CD14-positive monocyte (primary cell): ENCODE data around the gene MRPL51. TPM values are rescaled to one million over a fixed set of nuclear protein-coding genes. Genes with fewer than 3 reads are reported as not detected.
"Not testable (repeated sequence)": the region's sequence is repeated elsewhere in the genome, so short reads cannot be mapped to it uniquely, and the experiment has no call there.

Source experiments
- DNase-seq, 3 donors: peaks; one replicate each; pipeline ENCODE4 v3.0.0-alpha.2; 2011 to 2022
- H2AFZ ChIP-seq: 2 replicates; pipeline ENCODE4 v1.6.0; 2012; ENCODE audit warnings: mild to moderate bottlenecking, low read depth, low read length, inconsistent platforms; ENCODE audit not compliant: insufficient read depth, poor library complexity, severe bottlenecking
- H3K27ac ChIP-seq, 2 donors: 1 replicate in 1 of 2; 2 replicates in 1 of 2; pipeline ENCODE4 v1.5.1; 2012 to 2013; ENCODE audit warnings: low read length in 2 of 2, control low read depth in 1 of 2, inconsistent platforms in 1 of 2, low read depth in 1 of 2, mild to moderate bottlenecking in 1 of 2
- H3K27me3 ChIP-seq, 2 donors: one replicate each; pipeline versions ENCODE4 v1.6.0 to v1.6.1; 2011 to 2013; ENCODE audit warnings: low read length in 2 of 2; ENCODE audit not compliant: control insufficient read depth in 2 of 2, insufficient read depth in 2 of 2
- H3K36me3 ChIP-seq, 2 donors: replicated peaks in 1 of 2; 1 replicate in 1 of 2; 2 replicates in 1 of 2; pipeline versions ENCODE4 v1.5.1 to v1.6.1; 2012 to 2013; ENCODE audit warnings: low read length in 2 of 2, control low read depth in 1 of 2, inconsistent platforms in 1 of 2, mild to moderate bottlenecking in 1 of 2; ENCODE audit not compliant: insufficient read depth in 2 of 2, control insufficient read depth in 1 of 2
- H3K4me1 ChIP-seq, 2 donors: 1 replicate in 1 of 2; 2 replicates in 1 of 2; pipeline versions ENCODE4 v1.5.1 to v1.6.1; 2012 to 2013; ENCODE audit warnings: low read length in 2 of 2, control low read depth in 1 of 2, inconsistent platforms in 1 of 2, mild to moderate bottlenecking in 1 of 2, moderate library complexity in 1 of 2; ENCODE audit not compliant: insufficient read depth in 2 of 2, control insufficient read depth in 1 of 2
- H3K4me2 ChIP-seq: replicated peaks from 2 replicates; pipeline ENCODE3; 2012; ENCODE audit warnings: low read length, moderate library complexity, mild to moderate bottlenecking; ENCODE audit not compliant: poor library complexity, severe bottlenecking; ENCODE audit errors: extremely low read depth
- H3K4me3 ChIP-seq, 3 experiments: fragments of 200-600 bp in 1 of 3; sonication (generic) in 1 of 3; replicated peaks in 1 of 3; 1 replicate in 2 of 3; 2 replicates in 1 of 3; pipeline ENCODE4 v1.5.1; 2011 to 2013; ENCODE audit warnings: low read length in 3 of 3, mild to moderate bottlenecking in 3 of 3, control low read depth in 2 of 3, low read depth in 2 of 3, inconsistent platforms in 1 of 3, moderate library complexity in 1 of 3
- H3K79me2 ChIP-seq: 2 replicates; pipeline ENCODE4 v1.6.0; 2012; ENCODE audit warnings: mild to moderate bottlenecking, control low read depth, inconsistent platforms, low read length, moderate library complexity; ENCODE audit not compliant: insufficient read depth
- H3K9ac ChIP-seq: 2 replicates; pipeline ENCODE4 v1.6.0; 2017; ENCODE audit warnings: low read length, mild to moderate bottlenecking; ENCODE audit not compliant: insufficient read depth, poor library complexity, severe bottlenecking
- H3K9me3 ChIP-seq, 2 donors: replicated peaks in 1 of 2; 1 replicate in 1 of 2; 2 replicates in 1 of 2; pipeline versions ENCODE4 v1.5.1 to v1.6.1; 2012 to 2013; ENCODE audit warnings: low read length in 2 of 2, control low read depth in 1 of 2; ENCODE audit not compliant: control insufficient read depth in 1 of 2, insufficient read depth in 1 of 2
- H4K20me1 ChIP-seq: 2 replicates; pipeline ENCODE4 v1.6.0; 2012; ENCODE audit warnings: mild to moderate bottlenecking, low read length, control low read depth, moderate library complexity; ENCODE audit not compliant: insufficient read depth
- H3K27ac Mint-ChIP-seq, 7 donors: one replicate each; pipeline ENCODE4 v1.8.0; 2020; ENCODE audit warnings: mild to moderate bottlenecking in 7 of 7, mixed read lengths in 7 of 7, moderate library complexity in 6 of 7, inconsistent platforms in 2 of 7
- H3K27me3 Mint-ChIP-seq, 3 donors: one replicate each; pipeline ENCODE4 v1.8.0; 2021 to 2022; ENCODE audit warnings: low read depth in 3 of 3, mild to moderate bottlenecking in 3 of 3, mixed read lengths in 3 of 3, moderate library complexity in 3 of 3, inconsistent platforms in 1 of 3
- H3K36me3 Mint-ChIP-seq, 2 donors: one replicate each; pipeline ENCODE4 v1.8.0; 2020; ENCODE audit warnings: mixed read lengths in 2 of 2, inconsistent platforms in 1 of 2, mild to moderate bottlenecking in 1 of 2
- H3K4me1 Mint-ChIP-seq: one replicate; pipeline ENCODE4 v1.8.0; 2020; ENCODE audit warnings: mild to moderate bottlenecking, mixed read lengths
- H3K4me3 Mint-ChIP-seq, 2 donors: one replicate each; pipeline ENCODE4 v1.8.0; 2020; ENCODE audit warnings: mild to moderate bottlenecking in 2 of 2, mixed read lengths in 2 of 2, moderate library complexity in 1 of 2
- H3K9me3 Mint-ChIP-seq, 7 donors: one replicate each; pipeline ENCODE4 v1.8.0; 2020 to 2022; ENCODE audit warnings: mixed read lengths in 7 of 7, mild to moderate bottlenecking in 6 of 7, moderate library complexity in 6 of 7, inconsistent platforms in 2 of 7
- CTCF ChIP-seq: fragments of 200-600 bp; IDR thresholded peaks from one replicate; pipeline ENCODE4 v1.8.0; 2022; ENCODE audit warnings: antibody characterized with exemption, mild to moderate bottlenecking
- WGBS: methylation state at CpG from one replicate; pipeline ENCODE4 v1.1.5; 2013; ENCODE audit warnings: missing lambda C conversion rate; ENCODE audit not compliant: insufficient coverage; 5-methylcytosine and 5-hydroxymethylcytosine counted together
- intact Hi-C, 2 donors: fragments of 100-400 bp; cut with micrococcal nuclease; formaldehyde crosslinking; loops; one replicate each; pipeline versions ENCODE4 v1.15.0 to v1.15.1; 2023
- polyA plus RNA-seq, 3 donors: library from polyadenylated mRNA; depleted of rRNA in 1 of 3; unstranded in 2 of 3; stranded (reverse) in 1 of 3; fragments of 300-500 nt in 2 of 3; fragments of >200 nt in 1 of 3; fragmentation: Illumina TruSeq in 2 of 3; gene quantifications; 1 replicate in 2 of 3; 2 replicates in 1 of 3; pipeline ENCODE4 v1.2.3, GENCODE V29; 2012 to 2021

Gene MRPL51
- polyA plus RNA-seq, 3 donors: 22.0 to 238 (median 189) TPM

GRCh38 chr12:6478416-6478815 is 14.6 kb downstream of the MRPL51 start:
- Histone ChIP-seq H3K27me3 (no peaks in the 10 kb centered on the region), H2AFZ (no peak overlapping the region), H3K4me3 (no peak overlapping the region), H3K4me1 (no peaks in the 10 kb centered on the region), H3K36me3 (no peaks in the 10 kb centered on the region), H3K4me2 (no peak overlapping the region), H3K27ac (no peak overlapping the region), H3K79me2 (no peaks in the 10 kb centered on the region), H3K9me3 (no peaks in the 10 kb centered on the region), H4K20me1 (no peaks in the 10 kb centered on the region), H3K9ac (no peak overlapping the region)
- no peaks in the 10 kb centered on the region for H3K4me1 Mint-ChIP-seq
- H3K4me3 Mint-ChIP-seq: no peak overlapping the region
- 97% methylated on average over 18 of the region's 20 CpGs for WGBS
- intact Hi-C loops: no loop called here
- DNase-seq: no peak
- H3K36me3 Mint-ChIP-seq: no peaks in the 10 kb centered on the region
- no peak overlapping the region for H3K27ac Mint-ChIP-seq
- TF ChIP-seq CTCF: no peak
- no peaks in the 10 kb centered on the region for H3K9me3 Mint-ChIP-seq
- peaks cover 0 to 3% (median 1%) of the 10 kb centered on the region in 3 donors for H3K27me3 Mint-ChIP-seq

GRCh38 chr12:6477601-6478377 is 15.3 kb downstream of the MRPL51 start:
- H3K4me3 ChIP-seq, H3K4me2 ChIP-seq, H3K27ac ChIP-seq, H3K27me3 ChIP-seq, H3K9ac ChIP-seq, H3K4me1 Mint-ChIP-seq, DNase-seq, H3K4me1 ChIP-seq, H3K36me3 Mint-ChIP-seq, H3K4me3 Mint-ChIP-seq, H3K9me3 ChIP-seq, H3K27me3 Mint-ChIP-seq, H3K79me2 ChIP-seq, H3K27ac Mint-ChIP-seq, intact Hi-C loops, H4K20me1 ChIP-seq, H3K36me3 ChIP-seq, H2AFZ ChIP-seq, H3K9me3 Mint-ChIP-seq: not testable (repeated sequence)
- 96% methylated on average over 20 of the region's 37 CpGs for WGBS
